Fibroblast of mammary gland (primary cell): ENCODE data around the gene CDK6.

Experiments used
- DNase-seq: peaks from one replicate; pipeline ENCODE4 v3.0.0-alpha.2; 2010; ENCODE audit warnings: low read depth
- H3K4me3 ChIP-seq: 2 replicates; pipeline ENCODE4 v1.5.1; 2011; ENCODE audit warnings: low read depth, mild to moderate bottlenecking, low read length, moderate library complexity; ENCODE audit not compliant: control insufficient read depth
- TF ChIP-seq, protein P1 (sequence below): conservative IDR thresholded peaks from 2 replicates; pipeline ENCODE4 v1.5.1; 2011; ENCODE audit warnings: low read depth, low read length, inconsistent platforms; ENCODE audit not compliant: control insufficient read depth, insufficient read depth

CDK6 gene

DNA sequence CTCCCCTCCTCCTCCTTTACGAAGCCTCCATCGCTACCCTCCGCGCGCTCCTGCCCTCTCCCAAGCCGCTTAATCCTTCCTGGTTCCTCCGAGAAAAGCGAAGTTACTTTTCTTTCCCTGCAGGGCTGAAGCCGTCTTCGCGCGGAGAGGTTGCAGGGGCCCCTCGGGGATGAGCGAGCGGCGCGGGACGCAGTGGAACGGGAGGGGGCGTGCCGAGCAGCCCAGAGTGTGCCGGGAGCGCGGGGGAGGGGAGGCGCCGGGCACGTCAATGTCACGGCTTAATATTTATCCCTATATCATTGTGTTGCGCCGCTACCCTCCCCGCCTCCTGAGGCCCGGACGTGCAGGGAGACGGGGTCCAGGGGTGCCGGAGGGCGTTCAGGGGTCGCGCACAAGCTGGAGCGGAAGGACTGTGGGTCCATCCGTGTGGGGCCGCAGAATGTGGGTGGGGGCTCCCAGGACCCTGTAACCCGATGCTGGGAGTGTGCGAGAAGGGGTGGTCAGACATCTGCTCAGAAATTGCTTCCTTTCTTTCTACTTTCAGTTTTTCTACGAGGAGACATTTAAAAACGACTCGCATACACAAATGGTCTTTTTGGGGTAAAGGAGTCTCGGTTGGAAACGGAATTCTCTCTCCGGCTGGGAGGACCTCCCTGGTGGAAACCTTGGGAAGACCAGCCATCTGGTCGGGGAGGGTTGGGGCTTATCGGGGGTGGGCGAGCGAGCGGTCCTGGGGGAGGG, 2.4 kb downstream of the CDK6 start:
- peak; percentile 67 for DNase-seq
- TF ChIP-seq, protein P1, sequence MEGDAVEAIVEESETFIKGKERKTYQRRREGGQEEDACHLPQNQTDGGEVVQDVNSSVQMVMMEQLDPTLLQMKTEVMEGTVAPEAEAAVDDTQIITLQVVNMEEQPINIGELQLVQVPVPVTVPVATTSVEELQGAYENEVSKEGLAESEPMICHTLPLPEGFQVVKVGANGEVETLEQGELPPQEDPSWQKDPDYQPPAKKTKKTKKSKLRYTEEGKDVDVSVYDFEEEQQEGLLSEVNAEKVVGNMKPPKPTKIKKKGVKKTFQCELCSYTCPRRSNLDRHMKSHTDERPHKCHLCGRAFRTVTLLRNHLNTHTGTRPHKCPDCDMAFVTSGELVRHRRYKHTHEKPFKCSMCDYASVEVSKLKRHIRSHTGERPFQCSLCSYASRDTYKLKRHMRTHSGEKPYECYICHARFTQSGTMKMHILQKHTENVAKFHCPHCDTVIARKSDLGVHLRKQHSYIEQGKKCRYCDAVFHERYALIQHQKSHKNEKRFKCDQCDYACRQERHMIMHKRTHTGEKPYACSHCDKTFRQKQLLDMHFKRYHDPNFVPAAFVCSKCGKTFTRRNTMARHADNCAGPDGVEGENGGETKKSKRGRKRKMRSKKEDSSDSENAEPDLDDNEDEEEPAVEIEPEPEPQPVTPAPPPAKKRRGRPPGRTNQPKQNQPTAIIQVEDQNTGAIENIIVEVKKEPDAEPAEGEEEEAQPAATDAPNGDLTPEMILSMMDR = no peak
- peak overlapping the region; percentile 87 for H3K4me3 ChIP-seq

GRCh38 chr7:92833024-92833765, 3.2 kb downstream of the CDK6 start:
- DNase-seq = peak; percentile 78
- TF ChIP-seq, protein P1 = peak; percentile 61
- H3K4me3 ChIP-seq = peak overlapping the region; percentile 87

- TF ChIP-seq, protein P1 = no peak
- no peak for DNase-seq
- peak overlapping the region; percentile 87 for H3K4me3 ChIP-seq
Observed at GRCh38 chr7:92832534-92833023, 3.8 kb downstream of the CDK6 start.

DNA sequence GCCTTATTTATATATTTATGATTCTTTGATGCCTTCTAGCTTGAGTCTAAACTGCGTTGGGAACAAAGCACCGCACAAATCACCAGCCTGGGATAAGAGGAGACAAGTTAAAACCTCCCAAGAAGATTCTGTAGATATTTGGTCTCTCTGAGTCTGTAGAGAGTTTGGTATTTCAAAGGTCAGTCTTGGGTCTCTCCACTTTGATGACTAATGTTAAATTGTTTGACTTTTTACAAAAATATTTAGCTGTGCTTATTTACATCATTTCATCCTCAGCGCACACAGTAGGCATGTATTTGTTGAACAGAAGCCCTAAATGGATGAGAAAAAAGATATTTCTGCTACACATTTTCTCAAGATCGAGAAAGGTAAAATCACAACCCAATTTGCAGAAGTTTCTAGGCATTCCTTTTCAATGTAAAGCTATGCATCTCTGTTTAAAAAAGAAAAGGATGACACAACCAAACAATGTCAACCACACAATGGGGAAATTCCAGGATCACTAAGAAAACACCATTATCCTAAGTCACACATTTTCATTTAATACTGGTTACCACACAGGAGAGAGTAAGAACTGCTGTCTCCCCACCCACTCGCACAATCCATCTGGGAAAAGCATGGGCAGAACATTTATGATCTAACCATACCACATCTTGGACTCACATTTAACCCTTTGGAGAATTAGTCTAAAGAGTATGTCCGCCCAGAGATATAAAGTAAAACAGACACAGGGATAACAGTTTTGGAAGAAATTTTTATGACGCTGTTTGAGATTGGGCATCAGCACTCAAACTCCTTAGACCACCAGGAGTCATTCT, 4.4 kb downstream of the CDK6 start:
- peak; percentile 96 for DNase-seq
- TF ChIP-seq, protein P1 = no peak
- peak overlapping the region; percentile 87 for H3K4me3 ChIP-seq

DNA sequence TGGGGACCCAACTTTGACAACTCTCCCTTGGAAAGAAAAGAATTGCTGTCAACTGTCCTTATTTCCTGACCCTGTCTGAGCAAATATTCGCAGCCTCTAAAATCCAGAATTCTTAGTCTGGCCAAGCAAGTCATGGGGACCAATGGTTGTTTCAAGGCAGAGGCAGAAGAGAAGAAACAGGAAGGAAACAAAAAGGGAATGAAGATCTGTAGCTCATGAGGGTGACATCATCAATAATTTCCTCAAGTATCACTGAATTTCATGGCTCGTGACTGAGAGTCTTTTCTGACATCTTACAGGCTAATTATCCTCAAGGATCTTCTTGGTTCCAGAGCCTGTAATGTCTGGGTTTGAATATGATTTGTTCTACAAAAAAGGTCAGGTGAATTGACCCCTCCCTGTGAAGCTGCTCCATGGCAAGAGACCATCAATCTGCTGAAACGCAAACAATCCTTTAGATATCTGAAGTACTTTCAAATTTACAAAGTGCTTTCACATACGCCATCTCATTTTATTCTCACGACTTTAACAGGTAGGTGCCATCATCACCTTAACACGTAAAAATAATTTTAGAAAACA, 5.8 kb downstream of the CDK6 start:
- TF ChIP-seq, protein P1 = no peak
- H3K4me3 ChIP-seq = no peak overlapping the region
- no peak for DNase-seq

GRCh38 chr7:92830027-92830426, 6.3 kb downstream of the CDK6 start:
- DNase-seq = no peak
- TF ChIP-seq, protein P1 = no peak
- no peak overlapping the region for H3K4me3 ChIP-seq
